ENCODE data around the gene GID8.

Gene GID8

GRCh38 chr20:62971950-62972844 is 34.2 kb downstream of the GID8 start:
- DNase-seq: peak; percentile 79

GRCh38 chr20:62972845-62973745 is 35.1 kb downstream of the GID8 start:
- no peak for DNase-seq

- DNase-seq: no peak
Observed at GRCh38 chr20:62975251-62975760, 37.4 kb downstream of the GID8 start.

- no peak for DNase-seq
Observed at GRCh38 chr20:62975812-62976508, 38.0 kb downstream of the GID8 start.

GRCh38 chr20:62976886-62977285 is 38.9 kb downstream of the GID8 start:
- DNase-seq: no peak

GRCh38 chr20:62977613-62978560 is 39.9 kb downstream of the GID8 start:
- DNase-seq: peak; percentile 78

- no peak for DNase-seq
Observed at GRCh38 chr20:62978561-62978943, 40.6 kb downstream of the GID8 start.

GRCh38 chr20:62979310-62979709 is 41.4 kb downstream of the GID8 start:
- DNase-seq: no peak

- DNase-seq: no peak
Observed at GRCh38 chr20:62979876-62980373, 42.0 kb downstream of the GID8 start.

- DNase-seq: no peak
Observed at GRCh38 chr20:62980380-62980960, 42.5 kb downstream of the GID8 start.

- DNase-seq: no peak
Observed at GRCh38 chr20:62980970-62981369, 43.0 kb downstream of the GID8 start.

- DNase-seq: no peak
Observed at GRCh38 chr20:62982124-62983075, 44.5 kb downstream of the GID8 start.

GRCh38 chr20:62983210-62983609 is 45.3 kb downstream of the GID8 start:
- DNase-seq: no peak

GRCh38 chr20:62984666-62985443 is 46.9 kb downstream of the GID8 start:
- no peak for DNase-seq

GRCh38 chr20:62985444-62985778 is 47.5 kb downstream of the GID8 start:
- no peak for DNase-seq

GRCh38 chr20:62986257-62986800 is 48.4 kb downstream of the GID8 start:
- DNase-seq: no peak

GRCh38 chr20:62987114-62987513 is 49.2 kb downstream of the GID8 start:
- no peak for DNase-seq

GRCh38 chr20:62989201-62989601 is 51.3 kb downstream of the GID8 start:
- no peak for DNase-seq

GRCh38 chr20:62990306-62990825 is 52.4 kb downstream of the GID8 start:
- DNase-seq: no peak

All from hematopoietic multipotent progenitor cell treated with erythropoietin and hydrocortisone succinate and interleukin-3 and kit ligand, for 8 days (in vitro differentiated cells).